Measurements from ENCODE around the gene TTN. TPM values are rescaled to one million over a fixed set of nuclear protein-coding genes. Genes with fewer than 3 reads are reported as not detected.
"Not testable (repeated sequence)": the region's sequence is repeated elsewhere in the genome, so short reads cannot be mapped to it uniquely, and the experiment has no call there.

TTN gene
- total and polyA plus RNA-seq, 8 donors, result 0.96 to 13.8 (median 8.3) TPM

DNA sequence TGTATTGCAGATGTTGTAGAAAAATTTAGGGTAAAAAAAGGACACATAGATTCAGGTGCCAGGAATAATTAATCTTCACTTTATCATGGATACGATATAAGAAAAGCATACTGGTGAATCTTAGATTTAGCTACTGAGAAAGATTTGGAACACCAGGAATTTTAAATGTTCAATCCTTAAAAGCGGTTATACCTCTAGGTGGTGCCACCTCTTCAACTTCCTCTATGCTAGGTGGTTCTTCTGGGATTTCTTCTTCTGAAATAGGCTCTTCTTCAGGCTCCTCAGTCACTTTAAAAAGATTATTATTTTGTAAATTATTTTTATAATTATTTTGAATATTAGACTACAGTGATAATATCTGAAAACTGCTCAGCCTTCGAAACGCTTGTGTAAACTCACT lies 133.1 kb downstream of the TTN start:
- Histone ChIP-seq H3K27ac (no peak overlapping the region), H3K4me1 (no peaks in the 10 kb centered on the region), H3K27me3 (no peaks in the 10 kb centered on the region), H3K9me3 (no peaks in the 10 kb centered on the region), H3K4me3 (no peak overlapping the region), H3K36me3 (peaks cover 0 to 22% (median 0%) of the 10 kb centered on the region in 3 donors)
- intact Hi-C loops (cut with DNase I), result no loop called here
- TF ChIP-seq, protein P1, sequence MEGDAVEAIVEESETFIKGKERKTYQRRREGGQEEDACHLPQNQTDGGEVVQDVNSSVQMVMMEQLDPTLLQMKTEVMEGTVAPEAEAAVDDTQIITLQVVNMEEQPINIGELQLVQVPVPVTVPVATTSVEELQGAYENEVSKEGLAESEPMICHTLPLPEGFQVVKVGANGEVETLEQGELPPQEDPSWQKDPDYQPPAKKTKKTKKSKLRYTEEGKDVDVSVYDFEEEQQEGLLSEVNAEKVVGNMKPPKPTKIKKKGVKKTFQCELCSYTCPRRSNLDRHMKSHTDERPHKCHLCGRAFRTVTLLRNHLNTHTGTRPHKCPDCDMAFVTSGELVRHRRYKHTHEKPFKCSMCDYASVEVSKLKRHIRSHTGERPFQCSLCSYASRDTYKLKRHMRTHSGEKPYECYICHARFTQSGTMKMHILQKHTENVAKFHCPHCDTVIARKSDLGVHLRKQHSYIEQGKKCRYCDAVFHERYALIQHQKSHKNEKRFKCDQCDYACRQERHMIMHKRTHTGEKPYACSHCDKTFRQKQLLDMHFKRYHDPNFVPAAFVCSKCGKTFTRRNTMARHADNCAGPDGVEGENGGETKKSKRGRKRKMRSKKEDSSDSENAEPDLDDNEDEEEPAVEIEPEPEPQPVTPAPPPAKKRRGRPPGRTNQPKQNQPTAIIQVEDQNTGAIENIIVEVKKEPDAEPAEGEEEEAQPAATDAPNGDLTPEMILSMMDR (IDR thresholded peaks at IDR 0.05), result no peak
- ATAC-seq (no peak), DNase-seq (no peak), FAIRE-seq (no peak)
- WGBS, 2 donors, result 84 to 92% methylated on average over 4 of the region's 4 CpGs

DNA sequence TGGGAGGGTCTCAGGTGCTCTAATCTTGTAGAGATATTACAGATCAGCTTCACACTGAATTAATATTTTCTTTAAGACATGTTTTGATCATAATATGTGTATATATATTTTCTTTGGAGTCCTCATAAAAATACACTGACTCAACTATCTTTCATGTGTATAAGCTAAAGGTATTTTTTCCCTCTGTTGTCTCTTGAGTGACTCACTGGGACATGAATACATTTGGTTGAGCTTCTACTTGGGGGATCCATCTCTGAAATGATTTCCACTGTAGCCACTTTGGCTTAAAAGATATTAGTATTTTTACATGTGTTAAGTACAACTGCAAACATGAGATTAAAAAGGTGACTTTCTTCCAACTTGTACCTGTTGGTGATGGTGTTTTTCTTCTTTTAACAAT lies 140.8 kb downstream of the TTN start:
- TF ChIP-seq, protein P1 (IDR thresholded peaks at IDR 0.05), result no peak
- Histone ChIP-seq H3K27ac (no peak overlapping the region), H3K27me3 (no peaks in the 10 kb centered on the region), H3K4me1 (no peaks in the 10 kb centered on the region), H3K9me3 (no peaks in the 10 kb centered on the region), H3K4me3 (no peak overlapping the region), H3K36me3 (peaks cover 0 to 16% (median 0%) of the 10 kb centered on the region in 3 donors)
- FAIRE-seq (no peak), ATAC-seq (no peak), DNase-seq (no peak)
- intact Hi-C loops (cut with DNase I), result no loop called here

DNA sequence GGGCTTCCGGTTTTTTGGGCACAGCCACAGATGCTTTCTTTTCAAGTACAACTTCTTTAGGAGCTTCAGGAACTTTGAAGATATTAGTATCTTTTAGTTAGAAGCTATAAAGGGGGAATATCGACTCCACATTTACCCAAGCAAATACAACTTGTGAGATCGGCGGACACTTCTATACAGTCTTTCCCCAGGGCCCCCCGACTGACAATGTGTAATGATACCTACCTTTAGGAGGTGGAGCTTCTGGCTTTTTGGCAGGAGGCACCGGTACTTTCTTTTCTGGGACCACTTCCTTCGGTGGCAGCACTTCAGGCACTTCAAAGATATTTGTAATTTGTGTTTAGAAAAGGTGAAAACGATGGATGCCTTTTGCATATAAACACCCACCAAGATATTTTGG lies 148.7 kb downstream of the TTN start:
- H3K4me3 ChIP-seq; ATAC-seq; H3K9me3 ChIP-seq; H3K4me1 ChIP-seq; intact Hi-C loops (cut with DNase I); H3K36me3 ChIP-seq; FAIRE-seq; H3K27ac ChIP-seq; H3K27me3 ChIP-seq; DNase-seq: not testable (repeated sequence)
- WGBS, 2 donors, result 78 to 85% methylated on average over 2 of the region's 8 CpGs

DNA sequence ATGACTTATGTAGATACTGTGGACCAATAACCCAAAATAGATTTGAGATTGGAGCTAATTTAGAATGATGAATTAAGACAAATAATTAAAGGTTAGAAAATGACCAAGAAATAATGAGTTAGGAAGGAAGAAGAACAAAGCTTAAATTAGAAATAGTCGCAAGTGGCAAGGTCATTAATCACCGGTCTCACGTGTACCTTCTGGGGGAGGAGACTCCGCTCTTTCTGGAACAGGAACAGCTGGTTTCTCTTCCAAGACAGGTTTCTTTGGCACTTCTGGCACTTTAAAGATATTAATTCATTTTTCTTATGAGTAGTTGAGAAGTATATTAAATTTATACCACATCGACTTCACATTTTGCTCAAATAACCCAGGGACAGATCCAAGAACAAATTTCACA lies 156.7 kb downstream of the TTN start:
- no peaks in the 10 kb centered on the region for H3K27me3 ChIP-seq
- peaks cover 0 to 11% (median 3%) of the 10 kb centered on the region in 3 donors for H3K36me3 ChIP-seq
- no peak overlapping the region for H3K27ac ChIP-seq
- intact Hi-C loops (cut with DNase I), result no loop called here
- TF ChIP-seq, protein P1 (IDR thresholded peaks at IDR 0.05), result no peak
- DNase-seq (no peak), FAIRE-seq (no peak), ATAC-seq (peak in 2 of 4 donors; percentile 45 to 52)
- H3K4me3 ChIP-seq, result no peak overlapping the region
- 30 to 31% methylated on average over 5 of the region's 5 CpGs for WGBS, 2 donors
- H3K9me3 ChIP-seq, result no peaks in the 10 kb centered on the region
- no peaks in the 10 kb centered on the region for H3K4me1 ChIP-seq

DNA sequence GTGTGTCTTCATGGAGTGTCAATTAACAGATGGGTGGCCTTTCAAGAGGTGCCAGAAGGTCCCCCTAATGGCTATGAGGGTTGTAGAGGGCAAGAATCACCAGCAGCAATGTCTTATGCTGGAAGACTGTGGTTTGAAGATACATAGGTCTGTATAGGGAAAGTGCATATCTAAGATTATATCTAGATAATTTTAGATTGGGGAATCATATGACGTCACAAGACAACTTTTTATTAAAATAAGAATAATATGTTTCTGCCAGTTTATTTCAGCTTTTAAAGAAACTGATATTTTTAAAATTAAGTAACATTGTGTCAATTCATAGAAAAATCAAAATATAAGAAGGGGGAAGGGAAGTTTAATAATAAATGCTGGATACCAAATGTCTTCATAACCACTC lies 162.3 kb downstream of the TTN start:
- H3K9me3 ChIP-seq, result no peaks in the 10 kb centered on the region
- TF ChIP-seq, protein P1 (IDR thresholded peaks at IDR 0.05), result no peak
- FAIRE-seq, result no peak
- no peak for DNase-seq
- no peak overlapping the region for H3K27ac ChIP-seq
- no peak for ATAC-seq
- H3K36me3 ChIP-seq, result peaks cover 0 to 17% (median 0%) of the 10 kb centered on the region in 3 donors
- intact Hi-C loops (cut with DNase I), result no loop called here
- H3K4me1 ChIP-seq, result no peaks in the 10 kb centered on the region
- no peak overlapping the region for H3K4me3 ChIP-seq
- H3K27me3 ChIP-seq, result no peaks in the 10 kb centered on the region
- 77 to 91% methylated on average over 1 of the region's 1 CpG for WGBS, 2 donors

DNA sequence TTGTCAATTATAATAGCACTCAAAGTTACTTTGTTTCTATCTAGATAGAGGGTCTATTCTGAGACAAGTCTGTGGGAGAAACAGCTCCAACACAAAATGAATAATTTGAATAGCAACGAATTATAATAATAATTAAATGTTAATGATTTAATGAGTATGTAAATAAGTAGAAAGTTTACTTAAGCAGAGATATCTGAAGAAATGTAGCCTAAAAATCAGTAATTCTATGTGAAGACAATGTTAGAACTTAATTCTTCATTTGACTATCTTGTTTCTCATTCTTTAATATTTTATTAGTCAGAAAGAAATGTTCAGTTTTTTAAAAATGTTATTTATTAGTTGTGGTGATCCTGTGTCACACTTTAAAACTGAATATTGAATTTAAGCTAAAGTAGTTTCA lies 165.7 kb downstream of the TTN start:
- Histone ChIP-seq H3K9me3 (no peaks in the 10 kb centered on the region), H3K27me3 (no peaks in the 10 kb centered on the region), H3K4me1 (no peaks in the 10 kb centered on the region), H3K4me3 (no peak overlapping the region), H3K27ac (no peak overlapping the region), H3K36me3 (peaks cover 0 to 26% (median 0%) of the 10 kb centered on the region in 3 donors)
- DNase-seq (no peak), ATAC-seq (no peak), FAIRE-seq (no peak)
- WGBS, 2 donors, result 27 to 34% methylated on average over 1 of the region's 1 CpG
- intact Hi-C loops (cut with DNase I), result no loop called here
- TF ChIP-seq, protein P1 (IDR thresholded peaks at IDR 0.05), result no peak
